Measurements from ENCODE around the gene TRNAU1AP. TPM values are rescaled to one million over a fixed set of nuclear protein-coding genes. Genes with fewer than 3 reads are reported as not detected.

Gene TRNAU1AP
- total and polyA plus RNA-seq, 2 of the 13 experiments (the other 11 are each of a cell fraction or from before 2014, with no cell fraction given), result 29.0 to 42.9 TPM

GRCh38 chr1:28592321-28593071, 39.6 kb downstream of the TRNAU1AP start (continued):
- no peak; the same call in 1 of the 2 replicates for TF ChIP-seq UBTF (CRISPR knock-in tag; IDR thresholded peaks at IDR 0.05)
- no peak for TF ChIP-seq CBX1 (IDR thresholded peaks at IDR 0.05; ENCODE audit: low read depth)
- TF ChIP-seq ZNF337 (CRISPR knock-in tag; IDR thresholded peaks at IDR 0.05; ENCODE audit: borderline replicate concordance, low read depth), result no peak
- no peak for TF ChIP-seq ZNF281 (CRISPR knock-in tag; IDR thresholded peaks at IDR 0.05; ENCODE audit: borderline replicate concordance)
- no peak for TF ChIP-seq PHF21A (CRISPR knock-in tag; IDR thresholded peaks at IDR 0.05)
- TF ChIP-seq NR1H2 (CRISPR knock-in tag; IDR thresholded peaks at IDR 0.05; ENCODE audit: borderline replicate concordance, low read depth), result no peak
- no peak for TF ChIP-seq EZH2 (conservative IDR thresholded peaks at IDR 0.05; ENCODE audit: low read depth, low read length)
- no peak for TF ChIP-seq ZNF644 (CRISPR knock-in tag; IDR thresholded peaks at IDR 0.05; ENCODE audit: low read depth)
- no peak for TF ChIP-seq ZNF484 (CRISPR knock-in tag; IDR thresholded peaks at IDR 0.05; ENCODE audit: borderline replicate concordance, low read depth)
- TF ChIP-seq FOXO4 (CRISPR knock-in tag; conservative IDR thresholded peaks at IDR 0.05), result 0 out of 2 replicates have a peak, but pooled peaks have one; percentile 82
- no peak for TF ChIP-seq STAT5B (CRISPR knock-in tag; IDR thresholded peaks at IDR 0.05)
- TF ChIP-seq KAT7 (CRISPR knock-in tag; IDR thresholded peaks at IDR 0.05; ENCODE audit: borderline replicate concordance), result no peak
- TF ChIP-seq POGK (CRISPR knock-in tag; conservative IDR thresholded peaks at IDR 0.05), result 0 out of 2 replicates have a peak, but pooled peaks have one; percentile 21
- TF ChIP-seq ZNF737 (CRISPR knock-in tag; IDR thresholded peaks at IDR 0.05; ENCODE audit: borderline replicate concordance), result no peak
- TF ChIP-seq NR0B2 (CRISPR knock-in tag; IDR thresholded peaks at IDR 0.05), result no peak
- TF ChIP-seq HNF4G (IDR thresholded peaks at IDR 0.05; ENCODE audit: borderline replicate concordance, low read depth, low read length), result no peak
- peak; percentile 45; the same call in 1 of the 2 replicates for TF ChIP-seq HNF4G (CRISPR knock-in tag; IDR thresholded peaks at IDR 0.05; ENCODE audit: borderline replicate concordance, low read depth)
- no peak for TF ChIP-seq ZNF567 (CRISPR knock-in tag; IDR thresholded peaks at IDR 0.05; ENCODE audit: borderline replicate concordance)
- peak; percentile 31 for TF ChIP-seq RAD21 (CRISPR knock-in tag; IDR thresholded peaks at IDR 0.05)
- peak; percentile 41; the same call in 1 of the 2 replicates for TF ChIP-seq ZNF776 (CRISPR knock-in tag; IDR thresholded peaks at IDR 0.05)
- TF ChIP-seq ZNF331 (CRISPR knock-in tag; IDR thresholded peaks at IDR 0.05), result no peak
